ENCODE data around the gene CAAP1.

Gene CAAP1

GRCh38 chr9:26892251-26893029 lies at the start of gene CAAP1:
Gene CAAP1 (minus strand): TSS chr9:26892802. CDS start chr9:26892715, 87 bp downstream.
- Histone ChIP-seq H3K4me1 (ENCODE audit: insufficient read depth, low read length) (peaks cover 4% of the 10 kb centered on the region), H3K36me3 (ENCODE audit: insufficient read depth, low read length) (no peaks in the 10 kb centered on the region), H3K9me3 (ENCODE audit: control insufficient read depth, insufficient read depth, low read length) (no peaks in the 10 kb centered on the region; the same call in 1 of the 2 replicates), H3K9ac (ENCODE audit: low read depth, low read length) (peak within 1 kb of the TSS; percentile 98)

DNA sequence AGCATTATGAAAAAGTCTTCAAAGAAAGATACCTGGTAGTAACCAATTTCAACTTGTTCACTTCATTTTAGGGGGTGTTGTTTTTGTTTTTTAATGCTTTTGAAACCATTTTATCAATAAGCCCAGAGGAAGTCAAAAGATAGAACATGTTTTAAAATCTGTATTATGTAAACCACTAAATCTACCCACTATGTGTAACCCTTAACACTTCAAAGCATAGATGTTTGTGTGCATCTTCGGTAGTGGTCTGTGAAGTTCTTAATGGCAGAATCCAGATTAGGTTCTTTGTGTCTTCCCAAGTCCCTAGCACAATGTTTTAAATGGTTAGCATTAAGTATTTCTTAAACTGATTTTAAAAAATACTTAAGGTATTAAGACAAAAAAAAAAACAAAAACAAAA lies 48.2 kb upstream of the CAAP1 start:
- Histone ChIP-seq H3K4me1 (ENCODE audit: insufficient read depth, low read length) (peaks cover 12% of the 10 kb centered on the region), H3K9ac (ENCODE audit: low read depth, low read length) (no peak overlapping the region), H3K36me3 (ENCODE audit: insufficient read depth, low read length) (no peaks in the 10 kb centered on the region), H3K9me3 (ENCODE audit: control insufficient read depth, insufficient read depth, low read length) (peaks cover 7% of the 10 kb centered on the region; the same call in 1 of the 2 replicates)

- Histone ChIP-seq H3K9me3 (ENCODE audit: control insufficient read depth, insufficient read depth, low read length) (peaks cover 7% of the 10 kb centered on the region; the same call in 1 of the 2 replicates), H3K36me3 (ENCODE audit: insufficient read depth, low read length) (no peaks in the 10 kb centered on the region), H3K9ac (ENCODE audit: low read depth, low read length) (no peak overlapping the region)
Measured at GRCh38 chr9:26939955-26940711, 47.5 kb upstream of the CAAP1 start.

DNA sequence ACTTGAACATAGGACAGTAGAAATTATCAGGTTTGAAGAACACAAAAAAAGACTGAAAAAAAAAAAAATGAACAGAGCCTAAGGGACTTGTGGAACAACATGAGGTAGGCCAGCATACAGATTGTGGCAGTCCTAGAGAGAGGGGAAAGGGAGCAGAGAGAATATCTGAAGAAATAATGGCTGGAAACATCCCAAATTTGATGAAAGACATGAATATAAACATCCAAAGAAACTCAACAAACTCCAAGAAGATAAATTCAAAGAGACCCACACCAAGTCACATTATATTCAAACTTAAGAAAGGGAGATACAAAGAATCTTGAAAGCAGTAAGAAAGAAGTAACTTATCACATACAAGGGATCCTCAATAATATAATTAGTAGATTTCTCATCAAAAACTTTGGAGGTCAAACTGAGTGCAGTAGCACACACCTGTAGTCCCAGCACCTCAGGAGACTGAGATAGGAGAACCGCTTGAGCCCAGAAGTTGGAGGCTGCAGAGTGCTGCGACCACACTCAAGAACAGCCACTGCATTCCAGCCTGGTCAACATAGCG lies 45.3 kb upstream of the CAAP1 start:
- Histone ChIP-seq H3K9me3 (ENCODE audit: control insufficient read depth, insufficient read depth, low read length) (peaks cover 7% of the 10 kb centered on the region; the same call in 1 of the 2 replicates), H3K4me1 (ENCODE audit: insufficient read depth, low read length) (peaks cover 6% of the 10 kb centered on the region), H3K9ac (ENCODE audit: low read depth, low read length) (no peak overlapping the region), H3K36me3 (ENCODE audit: insufficient read depth, low read length) (no peaks in the 10 kb centered on the region)

More at GRCh38 chr9:26939955-26940711, 47.5 kb upstream of the CAAP1 start:
- H3K4me1 ChIP-seq (ENCODE audit: insufficient read depth, low read length), result peaks cover 12% of the 10 kb centered on the region

- H3K9ac ChIP-seq (ENCODE audit: low read depth, low read length), result no peak overlapping the region
- H3K36me3 ChIP-seq (ENCODE audit: insufficient read depth, low read length), result no peaks in the 10 kb centered on the region
- peaks cover 6% of the 10 kb centered on the region for H3K4me1 ChIP-seq (ENCODE audit: insufficient read depth, low read length)
- peaks cover 7% of the 10 kb centered on the region; the same call in 1 of the 2 replicates for H3K9me3 ChIP-seq (ENCODE audit: control insufficient read depth, insufficient read depth, low read length)
Measured at GRCh38 chr9:26935847-26936246, 43.2 kb upstream of the CAAP1 start.

- Histone ChIP-seq H3K4me1 (ENCODE audit: insufficient read depth, low read length) (no peaks in the 10 kb centered on the region), H3K9me3 (ENCODE audit: control insufficient read depth, insufficient read depth, low read length) (no peaks in the 10 kb centered on the region), H3K9ac (ENCODE audit: low read depth, low read length) (no peak overlapping the region), H3K36me3 (ENCODE audit: insufficient read depth, low read length) (peaks cover 16% of the 10 kb centered on the region)
Measured at GRCh38 chr9:26928902-26929495, 36.4 kb upstream of the CAAP1 start.

GRCh38 chr9:26925609-26926008 lies 33.0 kb upstream of the CAAP1 start:
- H3K36me3 ChIP-seq (ENCODE audit: insufficient read depth, low read length), result peaks cover 21% of the 10 kb centered on the region
- H3K9ac ChIP-seq (ENCODE audit: low read depth, low read length), result no peak overlapping the region
- H3K4me1 ChIP-seq (ENCODE audit: insufficient read depth, low read length), result no peaks in the 10 kb centered on the region
- H3K9me3 ChIP-seq (ENCODE audit: control insufficient read depth, insufficient read depth, low read length), result no peaks in the 10 kb centered on the region

GRCh38 chr9:26919698-26920097 lies 27.1 kb upstream of the CAAP1 start:
- H3K9me3 ChIP-seq (ENCODE audit: control insufficient read depth, insufficient read depth, low read length), result no peaks in the 10 kb centered on the region
- H3K4me1 ChIP-seq (ENCODE audit: insufficient read depth, low read length), result no peaks in the 10 kb centered on the region
- H3K9ac ChIP-seq (ENCODE audit: low read depth, low read length), result no peak overlapping the region
- peaks cover 26% of the 10 kb centered on the region for H3K36me3 ChIP-seq (ENCODE audit: insufficient read depth, low read length)

DNA sequence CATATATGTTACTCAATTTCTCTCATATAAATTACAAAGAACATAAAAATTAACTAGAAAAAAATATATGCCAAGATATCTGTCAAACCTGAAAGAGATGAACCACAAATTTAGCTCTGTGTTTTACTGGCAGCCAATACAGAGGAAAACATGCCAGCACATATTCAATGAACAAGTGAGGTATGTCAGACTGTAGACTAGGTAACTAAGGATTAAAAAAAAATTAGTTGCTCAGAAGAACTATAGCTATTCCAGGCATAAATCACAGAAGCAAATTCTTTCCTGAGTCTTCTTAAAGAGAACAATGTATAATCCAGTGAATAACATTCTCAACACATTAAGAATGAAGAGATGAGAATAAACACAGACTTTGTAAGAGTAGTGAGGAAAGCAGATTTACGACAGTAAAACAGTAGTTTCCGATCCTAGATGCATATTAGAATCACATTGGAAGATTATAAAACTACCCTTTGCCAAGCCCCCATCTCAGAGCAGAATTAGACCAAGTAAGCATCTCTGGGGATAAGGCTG lies 20.6 kb upstream of the CAAP1 start:
- Histone ChIP-seq H3K36me3 (ENCODE audit: insufficient read depth, low read length) (peaks cover 16% of the 10 kb centered on the region), H3K4me1 (ENCODE audit: insufficient read depth, low read length) (no peaks in the 10 kb centered on the region), H3K9ac (ENCODE audit: low read depth, low read length) (no peak overlapping the region), H3K9me3 (ENCODE audit: control insufficient read depth, insufficient read depth, low read length) (no peaks in the 10 kb centered on the region)

DNA sequence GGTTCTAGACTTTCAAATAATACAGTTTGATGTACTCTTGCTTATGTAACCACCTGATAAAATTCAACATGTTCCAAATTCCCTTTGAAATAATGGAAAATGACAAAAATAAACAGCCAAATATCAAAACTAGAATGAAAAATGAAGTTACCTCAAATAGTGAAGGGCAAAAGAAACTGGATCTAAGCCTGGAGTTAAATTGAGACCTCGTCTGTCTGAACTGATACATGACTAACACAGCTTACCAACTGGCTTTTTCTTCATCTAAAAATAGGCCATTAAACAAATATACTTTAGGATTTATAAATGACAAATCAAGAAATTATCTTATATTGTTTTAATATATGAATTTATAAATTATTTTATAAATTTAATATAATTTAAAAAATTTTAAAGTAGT lies 12.1 kb upstream of the CAAP1 start:
- Histone ChIP-seq H3K9ac (ENCODE audit: low read depth, low read length) (no peak overlapping the region), H3K9me3 (ENCODE audit: control insufficient read depth, insufficient read depth, low read length) (no peaks in the 10 kb centered on the region), H3K4me1 (ENCODE audit: insufficient read depth, low read length) (no peaks in the 10 kb centered on the region), H3K36me3 (ENCODE audit: insufficient read depth, low read length) (no peaks in the 10 kb centered on the region; the same call in 1 of the 2 replicates)

GRCh38 chr9:26904070-26904469 lies 11.5 kb upstream of the CAAP1 start:
- H3K36me3 ChIP-seq (ENCODE audit: insufficient read depth, low read length), result no peaks in the 10 kb centered on the region; the same call in 1 of the 2 replicates
- H3K9ac ChIP-seq (ENCODE audit: low read depth, low read length), result no peak overlapping the region
- no peaks in the 10 kb centered on the region for H3K4me1 ChIP-seq (ENCODE audit: insufficient read depth, low read length)
- H3K9me3 ChIP-seq (ENCODE audit: control insufficient read depth, insufficient read depth, low read length), result no peaks in the 10 kb centered on the region

DNA sequence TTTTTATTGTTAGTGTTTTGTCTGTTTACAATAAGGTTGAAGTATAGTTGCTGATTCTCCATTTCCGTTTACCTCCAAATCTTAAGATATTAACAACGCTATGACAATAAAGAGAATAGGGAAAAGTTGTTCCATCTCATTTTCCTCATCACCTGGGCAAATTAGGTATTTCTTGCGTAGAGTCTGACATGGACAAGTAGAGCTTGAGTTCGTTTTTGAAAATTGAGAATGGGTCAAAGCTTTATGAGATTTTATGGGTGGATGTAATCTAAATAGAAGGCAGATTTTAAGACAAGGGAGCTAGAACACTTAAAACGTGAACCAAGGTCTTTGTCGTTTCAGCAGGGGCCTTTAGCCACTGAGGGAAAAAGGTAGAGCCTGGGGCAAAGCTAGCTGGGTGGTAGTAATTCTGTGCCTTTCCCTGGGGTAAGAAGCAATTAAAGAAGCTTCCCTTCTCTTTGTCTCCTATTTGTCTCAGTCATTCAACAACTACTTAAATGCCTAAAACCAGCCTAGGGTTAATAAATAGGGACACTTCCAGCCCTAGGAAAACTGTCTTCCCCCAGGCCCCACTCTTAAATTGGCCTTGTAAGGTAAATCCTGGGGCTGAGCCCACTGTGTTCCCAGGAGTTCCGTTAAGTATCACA lies 551 bp upstream of the CAAP1 start:
- Histone ChIP-seq H3K9me3 (ENCODE audit: control insufficient read depth, insufficient read depth, low read length) (no peaks in the 10 kb centered on the region; the same call in 1 of the 2 replicates), H3K36me3 (ENCODE audit: insufficient read depth, low read length) (no peaks in the 10 kb centered on the region), H3K9ac (ENCODE audit: low read depth, low read length) (peak overlapping the region; percentile 98), H3K4me1 (ENCODE audit: insufficient read depth, low read length) (peaks cover 4% of the 10 kb centered on the region)

- Histone ChIP-seq H3K36me3 (ENCODE audit: insufficient read depth, low read length) (no peaks in the 10 kb centered on the region; the same call in 1 of the 2 replicates), H3K9me3 (ENCODE audit: control insufficient read depth, insufficient read depth, low read length) (no peaks in the 10 kb centered on the region; the same call in 1 of the 2 replicates), H3K9ac (ENCODE audit: low read depth, low read length) (peak overlapping the region; percentile 98), H3K4me1 (ENCODE audit: insufficient read depth, low read length) (peaks cover 4% of the 10 kb centered on the region)
Measured at GRCh38 chr9:26891726-26892125, 876 bp downstream of the CAAP1 start.
